HepG2 (cell line): ENCODE data around the gene RFC1.

Experiments
- CREB1 ChIP-seq, 2 experiments: fragments of 450-650 bp in 1 of 2; IDR thresholded peaks; 2 replicates each; pipeline ENCODE4 v1.6.1; 2016 to 2017; ENCODE audit warnings: control low read depth in 1 of 2, mild to moderate bottlenecking in 1 of 2, missing compliant biosample characterization in 1 of 2, missing genetic modification characterization in 1 of 2
- CREM ChIP-seq, 2 experiments: sonication (generic) in 1 of 2; formaldehyde crosslinking in 1 of 2; IDR thresholded peaks; 2 replicates each; pipeline versions ENCODE4 v1.4.0 to v1.6.1; 2016 to 2020; ENCODE audit warnings: antibody characterized with exemption in 1 of 2, mild to moderate bottlenecking in 1 of 2, missing genetic modification reagents in 1 of 2
- CTCF ChIP-seq: sonication (generic); formaldehyde crosslinking; IDR thresholded peaks from 2 replicates; pipeline ENCODE4 v1.5.0; 2020; ENCODE audit warnings: mild to moderate bottlenecking, missing genetic modification reagents, moderate library complexity
- EP300 ChIP-seq, 3 experiments: sonication (generic) in 1 of 3; formaldehyde crosslinking in 1 of 3; IDR thresholded peaks; 2 replicates each; pipeline versions ENCODE4 v1.5.1 to v1.6.1; 2011 to 2020; ENCODE audit warnings: low read depth in 2 of 3, low read length in 2 of 3, borderline replicate concordance in 1 of 3, improper control_type of control experiment in 1 of 3, mild to moderate bottlenecking in 1 of 3, missing genetic modification reagents in 1 of 3, moderate library complexity in 1 of 3
- FOXK1 ChIP-seq: sonication (generic); formaldehyde crosslinking; IDR thresholded peaks from 2 replicates; pipeline ENCODE4 v1.4.0; 2020; ENCODE audit warnings: low read depth, missing genetic modification reagents, borderline replicate concordance
- KDM4B ChIP-seq: sonication (generic); formaldehyde crosslinking; IDR thresholded peaks from 2 replicates; pipeline ENCODE4 v1.4.0; 2020; ENCODE audit warnings: missing genetic modification reagents
- NFE2 ChIP-seq: sonication (generic); formaldehyde crosslinking; IDR thresholded peaks from 2 replicates; pipeline ENCODE4 v1.4.0; 2020; ENCODE audit warnings: missing genetic modification reagents
- NR1H2 ChIP-seq: sonication (generic); formaldehyde crosslinking; IDR thresholded peaks from 2 replicates; pipeline ENCODE4 v1.8.1; 2022; ENCODE audit warnings: low read depth, missing genetic modification reagents, borderline replicate concordance
- SMC3 ChIP-seq: IDR thresholded peaks from 2 replicates; pipeline ENCODE4 v1.6.1; 2011; ENCODE audit warnings: low read length, improper control_type of control experiment
- TAF1 ChIP-seq: sonication (generic); formaldehyde crosslinking; IDR thresholded peaks from 2 replicates; pipeline ENCODE4 v1.4.0; 2020; ENCODE audit warnings: missing genetic modification reagents
- ZNF792 ChIP-seq: IDR thresholded peaks from 2 replicates; pipeline ENCODE4 v1.6.1; 2016

DNA sequence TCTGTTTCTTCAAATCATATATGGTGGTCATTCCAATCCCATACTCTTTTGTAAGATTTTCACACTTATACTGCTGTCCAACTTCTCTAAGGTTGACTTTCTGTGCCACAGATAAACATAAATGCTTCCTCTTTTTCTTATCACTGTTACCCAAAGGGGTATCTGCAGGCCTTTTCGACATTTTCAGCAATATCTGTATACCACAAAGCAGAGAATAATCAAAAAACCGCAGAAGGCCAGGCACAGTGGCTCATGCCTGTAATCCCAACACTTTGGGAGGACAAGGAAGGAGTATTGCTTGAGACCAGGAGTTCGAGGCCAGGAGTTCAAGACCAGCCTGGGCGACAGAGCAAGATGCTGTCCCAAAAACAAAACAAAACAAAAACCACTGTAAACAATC is 3.1 kb upstream of the RFC1 start:
- TF ChIP-seq TAF1 (CRISPR knock-in tag) (no peak), EP300 (IDR thresholded peaks at IDR 0.05; ENCODE audit: low read depth in 2 of 2, low read length in 2 of 2) (no peak), EP300 (CRISPR knock-in tag; IDR thresholded peaks at IDR 0.05; ENCODE audit: borderline replicate concordance) (no peak), CTCF (no peak), KDM4B (CRISPR knock-in tag) (no peak), ZNF792 (no peak), NFE2 (CRISPR knock-in tag) (no peak), NR1H2 (no peak), CREM (IDR thresholded peaks at IDR 0.05) (no peak), CREM (CRISPR knock-in tag; IDR thresholded peaks at IDR 0.05) (no peak), CREB1 (IDR thresholded peaks at IDR 0.05) (no peak), CREB1 (CRISPR knock-in tag; IDR thresholded peaks at IDR 0.05) (no peak), SMC3 (no peak), FOXK1 (no peak)
